GM12872 (cell line): ENCODE results near the gene SLCO4C1.

Experiments used
- CTCF ChIP-seq: IDR thresholded peaks from 3 replicates; pipeline ENCODE4 v1.5.1; 2011; ENCODE audit warnings: low read depth, mild to moderate bottlenecking, low read length, moderate library complexity; ENCODE audit not compliant: insufficient read depth

Gene SLCO4C1

GRCh38 chr5:102270036-102270435, 26.0 kb downstream of the SLCO4C1 start:
- no peak for TF ChIP-seq CTCF

GRCh38 chr5:102262688-102263087, 33.4 kb downstream of the SLCO4C1 start:
- TF ChIP-seq CTCF: no peak

GRCh38 chr5:102249381-102249780, 46.7 kb downstream of the SLCO4C1 start:
- no peak for TF ChIP-seq CTCF

GRCh38 chr5:102243213-102243612, 52.9 kb downstream of the SLCO4C1 start:
- TF ChIP-seq CTCF: no peak

- no peak for TF ChIP-seq CTCF
Measured at GRCh38 chr5:102241809-102242421, 54.2 kb downstream of the SLCO4C1 start.

- TF ChIP-seq CTCF: no peak
Measured at GRCh38 chr5:102231693-102232619, 64.1 kb downstream of the SLCO4C1 start.

- no peak for TF ChIP-seq CTCF
Measured at GRCh38 chr5:102229685-102230084, 66.4 kb downstream of the SLCO4C1 start.
